SK-N-SH (cell line): ENCODE results near the gene SWI5. TPM values are rescaled to one million over a fixed set of nuclear protein-coding genes. Genes with fewer than 3 reads are reported as not detected.

Source experiments
- CTCF ChIA-PET: fragments of 300-600, 350-600 bp; formaldehyde crosslinking; extraction: SDS; loops from one replicate; lab custom pipeline; 2021; lab: Yijun Ruan, JAX
- POLR2A ChIA-PET: fragments of 350-600 bp; sonication (Branson Sonifier 250); formaldehyde crosslinking; extraction: SDS; loops from one replicate; lab custom pipeline; 2020; ENCODE audit warnings: antibody characterized with exemption, inconsistent platforms; lab: Yijun Ruan, JAX
- DNase-seq: peaks from one replicate; pipeline ENCODE4 v3.0.0; 2012
- H2AFZ ChIP-seq: fragments of 200-600 bp; sonication (generic); 2 replicates; pipeline ENCODE4 v1.8.1; 2016; ENCODE audit warnings: antibody characterized with exemption, mild to moderate bottlenecking, low read depth
- H3F3A ChIP-seq: fragments of 200-600 bp; sonication (generic); replicated peaks from 2 replicates; pipeline ENCODE3; 2016; ENCODE audit warnings: antibody characterized with exemption, mild to moderate bottlenecking; ENCODE audit not compliant: insufficient read depth
- H3K27ac ChIP-seq, 2 experiments: fragments of 200-500 bp in 1 of 2; fragments of 200-600 bp in 1 of 2; sonication (Bioruptor generic) in 1 of 2; sonication (generic), shearing (Covaris generic) in 1 of 2; 2 replicates each; pipeline versions ENCODE4 v1.5.1 to v1.6.1; 2014 to 2016; ENCODE audit warnings: low read depth in 2 of 2, inconsistent platforms in 1 of 2, low read length in 1 of 2, mild to moderate bottlenecking in 1 of 2, mixed read lengths in 1 of 2
- H3K27me3 ChIP-seq: fragments of 200-600 bp; sonication (generic), shearing (Covaris generic); 2 replicates; pipeline ENCODE4 v1.6.1; 2016; ENCODE audit warnings: mixed run types; ENCODE audit not compliant: insufficient read depth
- H3K36me3 ChIP-seq, 2 experiments: fragments of 200-500 bp in 1 of 2; fragments of 200-600 bp in 1 of 2; sonication (Bioruptor generic) in 1 of 2; sonication (generic) in 1 of 2; replicated peaks in 1 of 2; 2 replicates each; pipeline versions ENCODE3 to v1.5.1; 2014 to 2016; ENCODE audit warnings: low read length in 1 of 2, mild to moderate bottlenecking in 1 of 2; ENCODE audit not compliant: insufficient read depth in 2 of 2, control insufficient read depth in 1 of 2
- H3K4me1 ChIP-seq, 2 experiments: fragments of 200-500 bp in 1 of 2; fragments of 200-600 bp in 1 of 2; sonication (Bioruptor generic) in 1 of 2; sonication (generic), shearing (Covaris generic) in 1 of 2; 2 replicates each; pipeline versions ENCODE4 v1.5.1 to v1.6.1; 2014 to 2016; ENCODE audit warnings: low read depth in 1 of 2, low read length in 1 of 2, mixed run types in 1 of 2; ENCODE audit not compliant: insufficient read depth in 2 of 2, control insufficient read depth in 1 of 2
- H3K4me2 ChIP-seq: fragments of 200-600 bp; sonication (generic), shearing (Covaris generic); 2 replicates; pipeline ENCODE4 v1.6.1; 2017; ENCODE audit warnings: mixed run types
- H3K4me3 ChIP-seq, 2 experiments: fragments of 200-500 bp in 1 of 2; fragments of 200-600 bp in 1 of 2; sonication (Bioruptor generic) in 1 of 2; sonication (generic), shearing (Covaris generic) in 1 of 2; 2 replicates each; pipeline versions ENCODE4 v1.5.1 to v1.8.1; 2014 to 2016; ENCODE audit warnings: low read depth in 2 of 2, inconsistent platforms in 1 of 2, low read length in 1 of 2, mild to moderate bottlenecking in 1 of 2, mixed read lengths in 1 of 2, moderate library complexity in 1 of 2
- H3K79me2 ChIP-seq: fragments of 200-600 bp; sonication (generic); 2 replicates; pipeline ENCODE4 v1.8.1; 2017; ENCODE audit warnings: mild to moderate bottlenecking; ENCODE audit not compliant: insufficient read depth
- H3K9ac ChIP-seq: fragments of 200-600 bp; sonication (generic); 2 replicates; pipeline ENCODE4 v1.6.1; 2017; ENCODE audit warnings: mixed run types
- H3K9me2 ChIP-seq: fragments of 200-600 bp; sonication (generic); 2 replicates; pipeline ENCODE4 v1.6.1; 2017; ENCODE audit warnings: mixed run types
- H3K9me3 ChIP-seq: fragments of 200-600 bp; sonication (generic); 2 replicates; pipeline ENCODE4 v1.6.1; 2017; ENCODE audit warnings: mixed run types, mild to moderate bottlenecking, moderate library complexity
- H4K20me1 ChIP-seq: fragments of 200-600 bp; sonication (generic); 2 replicates; pipeline ENCODE4 v1.6.1; 2017; ENCODE audit warnings: mild to moderate bottlenecking, mixed run types; ENCODE audit not compliant: insufficient read depth
- EP300 ChIP-seq, 2 experiments: IDR thresholded peaks; 2 replicates each; pipeline versions ENCODE4 v1.4.0 to v1.6.1; 2012; ENCODE audit warnings: borderline replicate concordance in 1 of 2, low read depth in 1 of 2, low read length in 1 of 2
- EZH2phosphoT487 ChIP-seq: fragments of 200-600 bp; sonication (generic); IDR thresholded peaks from 2 replicates; pipeline ENCODE4 v1.6.1; 2017; ENCODE audit warnings: low read depth, mixed run types, mild to moderate bottlenecking, antibody characterized with exemption, moderate library complexity, borderline replicate concordance
- GABPA ChIP-seq: IDR thresholded peaks from 2 replicates; pipeline ENCODE4 v1.4.0; 2012; ENCODE audit warnings: low read depth, mild to moderate bottlenecking
- JUND ChIP-seq: IDR thresholded peaks from 2 replicates; pipeline ENCODE4 v1.4.0; 2012
- MEF2A ChIP-seq: IDR thresholded peaks from 2 replicates; pipeline ENCODE4 v1.4.0; 2012; ENCODE audit warnings: low read depth, borderline replicate concordance
- NFIC ChIP-seq: IDR thresholded peaks from 2 replicates; pipeline ENCODE4 v1.4.0; 2012; ENCODE audit warnings: borderline replicate concordance
- POLR2AphosphoS5 ChIP-seq: IDR thresholded peaks from 2 replicates; pipeline ENCODE4 v1.6.1; 2012; ENCODE audit warnings: low read depth, low read length
- TCF12 ChIP-seq: IDR thresholded peaks from 2 replicates; pipeline ENCODE4 v1.4.0; 2012
- TEAD4 ChIP-seq: IDR thresholded peaks from 2 replicates; pipeline ENCODE4 v1.4.0; 2012; ENCODE audit warnings: mild to moderate bottlenecking, borderline replicate concordance; ENCODE audit not compliant: insufficient read depth
- WGBS: methylation state at CpG from one replicate; pipeline ENCODE4 v1.1.6; 2017; ENCODE audit warnings: low lambda C conversion rate; 5-methylcytosine and 5-hydroxymethylcytosine counted together
- polyA plus RNA-seq, 3 experiments: library from polyadenylated mRNA; depleted of rRNA; stranded (reverse); fragments of >200 nt; gene quantifications; 2 replicates each; pipeline ENCODE4 v1.2.3, GENCODE V29; 2012
- TF ChIP-seq, protein P1 (sequence below): IDR thresholded peaks from 2 replicates; pipeline ENCODE4 v1.4.0; 2012; ENCODE audit warnings: low read depth, borderline replicate concordance
- TF ChIP-seq, protein P2 (sequence below): IDR thresholded peaks from 2 replicates; pipeline ENCODE4 v1.6.1; 2012; ENCODE audit warnings: mild to moderate bottlenecking, low read depth, low read length, moderate library complexity
- TF ChIP-seq, protein P3 (sequence below): IDR thresholded peaks from 2 replicates; pipeline ENCODE4 v1.4.0; 2012; ENCODE audit warnings: low read depth

Gene SWI5
- polyA plus RNA-seq, 1 of the 3 experiments (the other 2 are of a cell fraction), result 84.1 TPM

DNA sequence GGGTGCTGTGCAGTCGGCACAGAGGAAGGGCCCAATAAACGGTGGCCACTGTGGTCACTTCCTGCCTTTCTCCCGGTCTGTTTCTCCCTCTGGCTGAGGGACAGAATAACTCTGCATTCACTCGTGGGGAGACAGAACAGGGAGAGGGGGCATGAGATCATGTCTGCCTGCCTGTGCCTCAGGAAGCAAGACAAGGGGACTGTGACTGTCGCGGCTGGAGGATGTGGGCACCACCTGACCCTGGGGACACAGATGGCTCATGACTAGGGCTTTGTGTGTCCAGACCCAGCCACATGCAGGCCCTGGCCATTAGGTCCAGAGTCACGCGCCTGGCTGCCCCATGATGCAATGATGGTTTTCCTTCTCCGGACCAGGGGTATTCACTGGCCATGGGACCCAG is 40.3 kb downstream of the SWI5 start:
- peaks cover 10% of the 10 kb centered on the region for H3K79me2 ChIP-seq
- CTCF ChIA-PET, result no interaction called here
- POLR2A ChIA-PET, result no interaction called here

DNA sequence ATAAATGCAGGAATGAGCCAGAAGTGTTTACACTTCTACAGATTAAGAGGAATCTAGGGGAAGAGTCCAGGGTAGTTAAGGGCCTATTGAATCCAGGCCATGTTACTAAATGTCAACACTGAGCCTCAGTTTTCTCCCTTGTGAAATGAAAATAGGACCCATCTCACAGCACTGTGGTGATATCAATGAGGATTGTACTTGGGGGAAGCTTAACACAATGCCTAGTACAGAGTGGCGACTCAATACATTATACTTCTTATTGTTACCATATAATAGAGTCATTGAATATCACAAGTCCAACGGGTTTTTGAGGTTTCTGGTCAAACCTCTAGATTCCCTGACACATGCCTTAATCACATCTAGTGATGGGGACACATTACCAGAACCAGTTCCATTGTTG is 41.6 kb downstream of the SWI5 start:
- no peaks in the 10 kb centered on the region for H3K9me2 ChIP-seq
- H4K20me1 ChIP-seq, result no peaks in the 10 kb centered on the region
- no peaks in the 10 kb centered on the region for H3K9me3 ChIP-seq
- H3K4me2 ChIP-seq, result no peak overlapping the region
- CTCF ChIA-PET, result interaction anchor here (0.7 kb wide), 1 partner anchor 24 kb away, joined by 3 read pairs; no protein-coding TSS in a partner anchor
- H3K4me1 ChIP-seq, result peaks cover 0 to 6% of the 10 kb centered on the region in 2 experiments; a peak in 1 of 4 replicates
- 81% methylated on average over 2 of the region's 2 CpGs for WGBS
- peaks cover 27 to 35% of the 10 kb centered on the region in 2 experiments for H3K36me3 ChIP-seq
- no peak overlapping the region for H3K27ac ChIP-seq
- H3K27me3 ChIP-seq, result no peaks in the 10 kb centered on the region
- H3K79me2 ChIP-seq, result peaks cover 19% of the 10 kb centered on the region
- H2AFZ ChIP-seq, result no peak overlapping the region
- no peaks in the 10 kb centered on the region for H3F3A ChIP-seq
- no peak overlapping the region for H3K9ac ChIP-seq
- DNase-seq, result no peak
- POLR2A ChIA-PET, result no interaction called here
- H3K4me3 ChIP-seq, result no peak overlapping the region
- TF ChIP-seq MEF2A (no peak), JUND (no peak), EP300 (IDR thresholded peaks at IDR 0.05; ENCODE audit: borderline replicate concordance in 1 of 2, low read depth in 1 of 2, low read length in 1 of 2) (no peak), NFIC (no peak), TCF12 (no peak), EZH2phosphoT487 (no peak)
- TF ChIP-seq, protein P1, sequence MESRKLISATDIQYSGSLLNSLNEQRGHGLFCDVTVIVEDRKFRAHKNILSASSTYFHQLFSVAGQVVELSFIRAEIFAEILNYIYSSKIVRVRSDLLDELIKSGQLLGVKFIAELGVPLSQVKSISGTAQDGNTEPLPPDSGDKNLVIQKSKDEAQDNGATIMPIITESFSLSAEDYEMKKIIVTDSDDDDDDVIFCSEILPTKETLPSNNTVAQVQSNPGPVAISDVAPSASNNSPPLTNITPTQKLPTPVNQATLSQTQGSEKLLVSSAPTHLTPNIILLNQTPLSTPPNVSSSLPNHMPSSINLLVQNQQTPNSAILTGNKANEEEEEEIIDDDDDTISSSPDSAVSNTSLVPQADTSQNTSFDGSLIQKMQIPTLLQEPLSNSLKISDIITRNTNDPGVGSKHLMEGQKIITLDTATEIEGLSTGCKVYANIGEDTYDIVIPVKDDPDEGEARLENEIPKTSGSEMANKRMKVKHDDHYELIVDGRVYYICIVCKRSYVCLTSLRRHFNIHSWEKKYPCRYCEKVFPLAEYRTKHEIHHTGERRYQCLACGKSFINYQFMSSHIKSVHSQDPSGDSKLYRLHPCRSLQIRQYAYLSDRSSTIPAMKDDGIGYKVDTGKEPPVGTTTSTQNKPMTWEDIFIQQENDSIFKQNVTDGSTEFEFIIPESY, result no peak
- TF ChIP-seq, protein P2, sequence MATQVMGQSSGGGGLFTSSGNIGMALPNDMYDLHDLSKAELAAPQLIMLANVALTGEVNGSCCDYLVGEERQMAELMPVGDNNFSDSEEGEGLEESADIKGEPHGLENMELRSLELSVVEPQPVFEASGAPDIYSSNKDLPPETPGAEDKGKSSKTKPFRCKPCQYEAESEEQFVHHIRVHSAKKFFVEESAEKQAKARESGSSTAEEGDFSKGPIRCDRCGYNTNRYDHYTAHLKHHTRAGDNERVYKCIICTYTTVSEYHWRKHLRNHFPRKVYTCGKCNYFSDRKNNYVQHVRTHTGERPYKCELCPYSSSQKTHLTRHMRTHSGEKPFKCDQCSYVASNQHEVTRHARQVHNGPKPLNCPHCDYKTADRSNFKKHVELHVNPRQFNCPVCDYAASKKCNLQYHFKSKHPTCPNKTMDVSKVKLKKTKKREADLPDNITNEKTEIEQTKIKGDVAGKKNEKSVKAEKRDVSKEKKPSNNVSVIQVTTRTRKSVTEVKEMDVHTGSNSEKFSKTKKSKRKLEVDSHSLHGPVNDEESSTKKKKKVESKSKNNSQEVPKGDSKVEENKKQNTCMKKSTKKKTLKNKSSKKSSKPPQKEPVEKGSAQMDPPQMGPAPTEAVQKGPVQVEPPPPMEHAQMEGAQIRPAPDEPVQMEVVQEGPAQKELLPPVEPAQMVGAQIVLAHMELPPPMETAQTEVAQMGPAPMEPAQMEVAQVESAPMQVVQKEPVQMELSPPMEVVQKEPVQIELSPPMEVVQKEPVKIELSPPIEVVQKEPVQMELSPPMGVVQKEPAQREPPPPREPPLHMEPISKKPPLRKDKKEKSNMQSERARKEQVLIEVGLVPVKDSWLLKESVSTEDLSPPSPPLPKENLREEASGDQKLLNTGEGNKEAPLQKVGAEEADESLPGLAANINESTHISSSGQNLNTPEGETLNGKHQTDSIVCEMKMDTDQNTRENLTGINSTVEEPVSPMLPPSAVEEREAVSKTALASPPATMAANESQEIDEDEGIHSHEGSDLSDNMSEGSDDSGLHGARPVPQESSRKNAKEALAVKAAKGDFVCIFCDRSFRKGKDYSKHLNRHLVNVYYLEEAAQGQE, result no peak

More for the DNA sequence above, 40.3 kb downstream of the SWI5 start:
- no peak overlapping the region for H3K4me2 ChIP-seq
- H3F3A ChIP-seq, result no peaks in the 10 kb centered on the region
- H3K27me3 ChIP-seq, result no peaks in the 10 kb centered on the region
- no peak for DNase-seq
- H3K36me3 ChIP-seq, result peaks cover 32 to 36% of the 10 kb centered on the region in 2 experiments
- TF ChIP-seq TEAD4, result no peak
- TF ChIP-seq, protein P3, sequence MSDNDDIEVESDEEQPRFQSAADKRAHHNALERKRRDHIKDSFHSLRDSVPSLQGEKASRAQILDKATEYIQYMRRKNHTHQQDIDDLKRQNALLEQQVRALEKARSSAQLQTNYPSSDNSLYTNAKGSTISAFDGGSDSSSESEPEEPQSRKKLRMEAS, result no peak
- TF ChIP-seq GABPA, result no peak
- no peak for TF ChIP-seq POLR2AphosphoS5
- H3K4me3 ChIP-seq, result no peak overlapping the region
- H2AFZ ChIP-seq, result no peak overlapping the region
- no peaks in the 10 kb centered on the region for H3K9me2 ChIP-seq
- no peaks in the 10 kb centered on the region for H4K20me1 ChIP-seq
- H3K27ac ChIP-seq, result no peak overlapping the region
- H3K9ac ChIP-seq, result no peak overlapping the region
- 81% methylated on average over 9 of the region's 9 CpGs for WGBS
- H3K4me1 ChIP-seq, result peaks cover 0 to 3% of the 10 kb centered on the region in 2 experiments; a peak in 1 of 4 replicates
- no peaks in the 10 kb centered on the region for H3K9me3 ChIP-seq
